ENCODE measurements around the gene SLC43A2. TPM values are rescaled to one million over a fixed set of nuclear protein-coding genes. Genes with fewer than 3 reads are reported as not detected.
A peak's percentile ranks its signal among the peaks of the same experiment; 100 is the strongest.

SLC43A2 gene
- total RNA-seq, 2 donors from 2014 or later, result 9.5 to 16.9 TPM

DNA sequence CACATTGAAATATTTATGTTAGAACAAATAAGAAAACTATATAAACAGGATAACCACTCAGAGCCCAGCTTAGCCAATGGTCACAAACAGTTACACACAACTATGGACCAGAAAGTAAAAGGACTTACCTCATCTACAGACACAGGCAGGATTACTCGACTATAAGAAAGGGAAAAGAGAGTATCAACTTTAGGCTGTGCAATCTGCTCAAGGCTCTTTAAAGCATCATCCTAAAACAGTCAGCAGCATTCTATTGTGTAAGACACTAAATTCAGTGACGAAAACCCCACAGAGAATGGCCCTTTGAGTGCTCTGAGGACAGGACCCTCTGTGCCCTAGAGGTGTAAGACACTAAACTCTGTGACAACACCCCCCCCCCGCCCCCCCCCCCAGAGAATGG is 70.2 kb downstream of the SLC43A2 start:
- no peak for DNase-seq (ENCODE audit: low spot score)
- intact Hi-C loops (cut with DNase I), result no loop called here

DNA sequence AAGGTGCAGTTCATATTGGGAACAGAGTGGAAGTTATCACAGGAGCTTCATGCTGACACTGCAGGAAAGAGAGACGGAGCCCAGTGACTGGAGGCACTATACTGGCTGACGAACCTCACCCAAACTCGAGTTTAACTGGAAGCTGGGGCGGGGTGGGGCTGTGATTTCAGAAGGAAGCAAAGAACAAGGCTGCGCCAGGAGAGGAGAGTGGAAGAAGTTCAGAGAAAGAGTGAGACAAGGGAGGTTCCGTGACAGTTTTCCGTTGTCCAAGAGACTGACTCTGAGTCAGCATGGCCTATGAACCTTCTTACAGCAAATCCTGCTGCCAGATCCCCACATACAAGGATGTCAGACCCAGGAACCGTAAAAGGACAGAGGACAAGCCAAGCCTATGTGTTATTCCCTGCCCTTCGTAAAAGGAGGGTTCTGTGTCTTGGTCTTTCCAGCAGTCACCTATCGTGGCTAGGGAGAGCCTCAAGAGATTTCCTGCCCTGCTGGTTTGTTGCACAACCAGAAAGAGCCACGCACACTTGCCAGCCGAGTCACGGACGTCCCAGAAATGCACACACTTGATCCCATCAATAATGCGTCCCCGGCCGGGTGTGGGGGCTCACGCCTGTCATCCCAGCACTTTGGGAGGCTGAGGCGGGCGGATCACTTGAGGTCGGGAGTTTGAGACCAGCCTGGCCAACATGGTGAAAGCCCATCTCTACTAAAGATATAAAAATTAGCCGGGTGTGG is 71.1 kb downstream of the SLC43A2 start:
- intact Hi-C loops (cut with DNase I), result no loop called here
- peak; percentile 92 for DNase-seq (ENCODE audit: low spot score)

DNA sequence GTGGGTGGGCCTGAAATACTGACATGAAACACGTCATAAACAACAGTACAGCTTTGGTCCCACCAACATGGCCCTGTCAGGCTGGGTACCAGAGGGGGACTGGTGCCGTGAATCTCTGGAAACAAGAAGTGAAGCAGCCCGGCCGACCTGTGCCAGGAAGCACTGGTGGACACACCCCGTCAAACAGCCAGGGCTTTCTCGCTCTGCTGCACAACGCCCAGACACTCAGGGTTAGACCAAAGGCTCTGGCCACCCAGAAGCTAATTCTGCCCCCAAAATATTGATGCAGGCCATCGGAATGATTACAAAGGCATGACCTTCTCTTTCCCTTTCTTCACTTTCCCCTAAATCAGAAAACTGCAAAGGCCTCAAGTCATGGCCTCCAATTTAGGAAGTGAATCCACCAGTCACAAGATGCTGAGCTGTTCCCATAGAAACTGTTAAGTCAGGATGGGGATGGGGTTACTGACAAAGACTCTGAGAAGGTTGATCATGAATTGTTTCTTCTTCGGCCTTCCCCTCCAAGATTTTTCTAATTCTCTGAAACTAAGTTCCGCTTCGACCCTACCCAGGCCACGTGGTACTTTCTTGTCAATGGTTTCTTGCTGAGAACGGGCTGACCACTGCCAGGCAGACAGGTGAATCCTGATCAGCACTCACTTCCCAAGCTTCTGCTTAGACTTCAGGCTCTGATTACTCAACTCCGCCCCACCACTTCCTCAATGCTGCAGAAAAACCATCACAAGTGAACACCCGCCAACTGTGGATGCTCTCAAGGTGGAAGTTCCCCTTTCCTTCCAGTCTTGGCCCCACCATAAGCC is 72.8 kb downstream of the SLC43A2 start:
- intact Hi-C loops (cut with DNase I), result no loop called here
- no peak for DNase-seq (ENCODE audit: low spot score)

DNA sequence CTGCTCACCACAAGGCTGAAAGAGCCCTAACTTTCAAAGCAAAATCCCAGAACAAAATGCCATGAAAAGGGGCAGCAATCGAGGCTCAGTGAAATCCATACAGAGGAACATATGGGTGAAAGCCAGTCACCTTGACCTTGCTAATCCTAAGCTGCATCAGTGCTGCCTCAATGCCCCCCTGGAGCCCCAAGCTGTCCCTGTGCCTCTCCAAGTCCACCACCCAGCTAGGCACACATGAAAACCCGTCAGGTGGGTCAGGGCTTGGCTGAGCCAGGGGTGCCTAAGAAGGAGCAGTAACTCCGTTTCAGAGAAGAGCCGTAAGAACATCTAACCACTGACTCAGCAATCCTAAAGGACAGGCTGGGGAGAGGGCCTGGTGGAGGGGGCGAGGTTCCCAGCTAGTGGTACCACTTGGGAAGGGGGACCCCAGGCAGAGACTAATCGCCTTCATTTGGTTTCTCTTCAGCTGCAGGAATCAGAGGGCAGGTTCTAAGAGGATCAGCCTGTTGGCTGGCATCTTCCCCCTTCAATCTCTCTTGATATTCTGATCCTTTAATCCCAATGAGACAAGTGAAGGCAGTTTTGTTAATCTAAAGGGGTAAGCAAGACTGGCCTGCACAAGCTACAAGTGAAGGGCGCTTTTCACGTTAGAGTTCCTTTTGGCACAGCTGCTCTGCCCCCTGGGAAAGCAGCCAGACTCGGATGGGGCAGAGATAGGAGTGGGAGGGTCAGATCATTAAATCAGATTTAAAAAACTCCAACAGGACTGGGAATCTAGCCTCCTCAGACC is 73.7 kb downstream of the SLC43A2 start:
- peak; percentile 59 for DNase-seq (ENCODE audit: low spot score)
- intact Hi-C loops (cut with DNase I), result no loop called here

DNA sequence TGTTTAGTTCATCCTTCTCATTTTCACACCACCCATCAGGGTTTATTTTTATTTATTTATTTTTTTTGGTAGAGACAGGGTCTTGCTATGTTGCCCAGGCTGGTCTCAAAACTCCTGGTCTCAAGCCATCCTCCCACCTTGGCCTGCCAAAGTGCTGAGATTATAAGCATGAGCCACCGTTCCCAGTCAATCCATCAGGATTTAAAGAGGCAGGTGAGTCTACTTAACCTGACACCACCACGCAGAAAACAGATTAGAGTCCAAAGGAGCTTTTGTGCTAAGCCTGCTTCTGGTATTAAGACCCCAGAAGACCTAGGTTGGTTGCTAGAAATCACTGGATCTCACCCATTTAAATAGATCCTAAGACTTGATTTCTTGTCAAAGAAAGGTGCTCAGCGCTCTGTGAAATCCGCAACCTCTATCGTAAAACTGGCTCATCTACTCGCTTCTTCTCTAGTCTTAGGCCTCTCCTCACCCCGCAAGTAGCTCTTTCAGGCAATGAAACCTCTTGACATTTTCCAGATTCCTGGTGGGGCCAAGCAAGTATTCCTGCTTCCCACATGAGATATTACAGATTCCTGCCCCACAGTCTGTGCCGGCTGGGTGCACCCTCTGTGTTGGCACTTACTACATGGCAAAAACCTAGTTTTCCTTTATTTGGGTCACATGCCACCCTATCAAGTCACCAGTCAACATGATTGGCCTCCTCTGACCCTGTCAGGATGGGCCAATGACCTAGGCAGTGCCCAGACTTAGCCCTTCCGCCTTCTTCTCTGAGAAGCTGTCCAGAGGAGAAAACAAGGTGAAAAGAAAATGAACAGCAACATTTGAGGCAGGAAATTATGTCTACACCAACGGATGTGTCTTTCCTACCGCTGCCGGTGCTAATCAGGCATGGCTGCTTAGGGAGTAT is 75.0 kb downstream of the SLC43A2 start:
- intact Hi-C loops (cut with DNase I), result no loop called here
- DNase-seq (ENCODE audit: low spot score), result peak; percentile 29

DNA sequence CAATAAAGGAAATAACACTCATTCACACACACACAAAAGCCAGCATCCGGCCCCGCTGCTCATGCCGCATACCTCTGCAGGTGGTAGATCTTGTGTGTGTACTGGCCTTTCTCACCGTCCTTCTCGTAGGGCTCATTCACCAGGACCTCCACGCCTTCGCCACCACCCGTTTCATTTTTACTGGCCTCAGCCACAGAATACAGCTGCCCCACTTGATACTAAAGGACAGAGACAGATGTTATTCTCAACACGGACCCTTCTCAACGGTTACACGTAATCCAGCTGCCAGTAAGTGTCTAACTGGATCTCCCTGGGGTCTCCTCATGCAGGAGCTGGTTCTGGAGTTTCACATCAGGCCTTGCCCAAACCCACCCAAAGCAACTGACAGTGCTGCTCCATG is 75.7 kb downstream of the SLC43A2 start:
- intact Hi-C loops (cut with DNase I), result no loop called here
- no peak for DNase-seq (ENCODE audit: low spot score)

DNA sequence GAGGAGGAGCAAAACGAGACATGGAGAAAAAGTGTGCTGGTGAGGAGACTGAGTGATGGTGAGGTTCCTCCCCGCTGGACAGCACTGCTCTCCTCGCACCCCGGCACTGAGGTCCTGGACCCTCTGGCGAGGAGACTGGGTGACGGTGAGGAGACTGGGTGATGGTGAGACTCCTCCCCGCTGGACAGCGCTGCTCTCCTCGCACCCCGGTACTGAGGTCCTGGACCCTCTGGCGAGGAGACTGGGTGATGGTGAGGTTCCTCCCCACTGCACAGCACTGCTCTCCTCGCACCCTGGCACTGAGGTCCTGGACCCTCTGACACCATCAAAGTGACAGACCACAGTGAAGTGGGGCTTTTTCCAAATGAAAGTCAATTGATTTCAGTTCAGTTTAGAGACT is 76.9 kb downstream of the SLC43A2 start:
- intact Hi-C loops (cut with DNase I), result no loop called here
- DNase-seq (ENCODE audit: low spot score), result no peak

DNA sequence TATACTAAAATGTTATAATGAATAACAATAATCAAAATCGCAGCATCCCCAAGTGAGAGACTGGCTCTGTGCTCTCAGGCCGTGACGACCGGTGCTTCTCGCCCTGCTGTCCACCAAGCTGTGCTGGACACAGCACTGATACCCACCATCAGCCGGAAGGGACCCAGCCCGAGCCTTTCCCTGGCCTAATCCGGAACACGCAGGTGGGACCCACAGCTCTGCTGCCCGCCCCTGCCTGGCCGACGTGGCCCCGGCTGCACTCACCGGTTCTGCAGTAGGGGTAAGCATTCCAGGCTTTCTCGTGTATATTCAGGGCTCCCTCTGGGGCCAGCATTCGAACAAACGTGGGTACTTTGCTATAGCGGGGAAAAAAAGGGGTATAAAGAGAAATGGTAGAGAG is 80.6 kb downstream of the SLC43A2 start:
- intact Hi-C loops (cut with DNase I), result no loop called here
- DNase-seq (ENCODE audit: low spot score), result peak; percentile 26

DNA sequence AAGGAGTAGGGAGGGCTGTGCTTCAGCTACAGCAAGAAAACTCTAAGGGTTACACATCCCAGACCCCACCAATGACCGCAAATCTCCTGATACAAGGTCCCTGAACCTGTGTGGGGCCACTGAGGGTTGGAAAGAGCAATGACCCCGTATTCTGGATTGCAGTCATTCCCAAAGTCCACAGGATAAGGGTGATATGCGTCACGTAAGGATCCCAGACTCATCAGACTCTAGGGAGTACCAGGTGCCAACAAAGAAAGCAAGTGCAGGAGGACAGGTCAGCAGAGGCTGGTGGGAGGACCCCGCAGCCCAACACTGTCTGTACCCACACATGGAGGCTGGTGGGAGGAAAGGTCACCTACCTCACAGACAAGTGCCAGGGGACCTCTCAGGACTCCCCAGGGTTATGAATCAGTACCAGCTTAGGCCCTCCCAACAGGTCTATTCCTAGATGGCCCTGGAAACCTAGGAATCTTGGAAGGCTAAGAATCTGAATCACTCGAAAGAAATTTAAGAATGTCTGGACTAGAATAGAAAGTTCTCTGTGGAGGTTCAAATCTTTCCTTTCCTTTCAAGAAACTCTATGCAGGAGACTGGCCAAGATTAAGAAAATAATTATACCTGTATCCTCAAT is 82.2 kb downstream of the SLC43A2 start:
- intact Hi-C loops (cut with DNase I), result no loop called here
- no peak for DNase-seq (ENCODE audit: low spot score)

DNA sequence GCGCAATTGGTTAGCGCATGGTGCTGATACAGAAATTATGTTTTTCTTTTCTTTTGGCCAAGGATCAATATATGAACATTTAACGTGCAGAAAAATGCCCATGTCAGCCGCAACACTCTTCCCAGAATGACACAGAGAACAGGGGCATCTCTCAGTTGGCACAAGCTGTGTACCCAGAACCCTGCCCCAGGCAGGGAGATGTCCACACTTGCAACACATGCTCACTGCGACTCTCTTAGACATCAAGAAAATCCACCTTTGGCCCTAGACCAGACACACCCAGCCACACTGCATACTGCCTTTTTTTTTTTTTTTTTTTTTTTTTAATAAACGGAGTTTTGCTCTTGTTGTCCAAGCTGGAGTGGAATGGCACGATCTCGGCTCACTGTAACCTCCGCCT is 83.0 kb downstream of the SLC43A2 start:
- intact Hi-C loops (cut with DNase I), result no loop called here
- DNase-seq (ENCODE audit: low spot score), result no peak

DNA sequence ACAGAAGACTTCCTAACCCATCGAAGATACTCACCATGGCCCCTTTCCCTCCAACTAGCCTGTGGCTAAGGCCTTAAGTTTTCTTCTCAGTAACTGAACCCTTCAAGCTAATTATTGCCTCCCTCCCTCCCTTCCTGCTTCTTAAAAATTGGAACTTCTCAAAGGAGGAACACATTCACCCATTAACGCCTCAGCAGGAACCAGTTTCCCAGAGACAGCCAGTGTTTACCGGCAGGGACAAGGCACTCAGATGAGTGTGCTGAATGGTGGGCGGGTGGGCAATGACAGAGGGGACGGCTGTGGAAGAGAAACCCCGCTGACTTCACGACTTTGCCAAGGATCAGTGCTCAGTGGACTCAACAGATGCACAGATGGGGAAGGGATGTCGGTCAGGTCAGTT is 86.3 kb downstream of the SLC43A2 start:
- peak; percentile 15 for DNase-seq (ENCODE audit: low spot score)
- intact Hi-C loops (cut with DNase I), result no loop called here

DNA sequence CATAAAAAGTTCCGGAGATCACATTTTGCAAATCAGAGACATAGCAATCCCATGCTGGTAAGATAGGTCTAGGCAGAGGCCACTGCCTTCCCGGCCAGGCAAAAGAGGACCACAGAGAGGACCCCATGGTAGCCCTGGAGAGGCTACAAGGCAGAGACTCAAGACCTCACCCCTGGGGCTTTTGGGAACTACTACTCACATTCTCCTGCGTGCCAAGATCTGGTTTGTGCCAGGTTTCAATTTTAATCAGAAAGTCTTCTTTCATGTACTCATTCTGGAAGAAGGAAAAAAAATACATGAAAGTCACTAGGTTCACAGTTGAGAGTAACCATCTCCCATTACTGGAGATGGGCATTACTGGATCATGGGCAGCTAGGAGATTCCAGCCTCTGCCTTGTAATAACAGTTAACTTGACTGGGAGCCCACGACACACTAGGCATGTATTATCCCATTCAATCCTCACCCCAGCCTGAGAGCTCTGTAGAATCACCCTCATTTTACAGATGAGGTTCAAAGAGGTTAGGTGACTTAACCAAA is 87.2 kb downstream of the SLC43A2 start:
- intact Hi-C loops (cut with DNase I), result no loop called here

DNA sequence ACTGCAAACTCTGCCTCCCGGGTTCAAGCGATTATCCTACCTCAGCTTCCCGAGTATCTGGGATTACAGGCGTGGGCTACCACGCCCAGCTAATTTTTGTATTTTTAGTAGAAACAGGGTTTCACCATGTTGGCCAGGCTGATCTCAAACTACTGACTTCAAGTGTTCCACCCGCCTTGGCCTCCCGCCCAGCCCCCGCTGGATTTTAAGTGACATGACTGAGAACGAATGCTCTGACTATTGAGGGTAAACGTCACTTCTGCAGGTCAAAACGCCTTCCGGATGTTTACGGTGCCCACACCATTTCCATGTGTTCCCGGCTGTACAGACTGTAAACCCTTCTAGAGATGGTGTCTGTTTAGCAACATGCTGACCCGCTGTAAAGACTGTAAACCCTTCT is 88.8 kb downstream of the SLC43A2 start:
- DNase-seq (ENCODE audit: low spot score), result peak; percentile 68
- intact Hi-C loops (cut with DNase I), result no loop called here

More for the DNA sequence above, 87.2 kb downstream of the SLC43A2 start:
- DNase-seq (ENCODE audit: low spot score), result peak; percentile 7

DNA sequence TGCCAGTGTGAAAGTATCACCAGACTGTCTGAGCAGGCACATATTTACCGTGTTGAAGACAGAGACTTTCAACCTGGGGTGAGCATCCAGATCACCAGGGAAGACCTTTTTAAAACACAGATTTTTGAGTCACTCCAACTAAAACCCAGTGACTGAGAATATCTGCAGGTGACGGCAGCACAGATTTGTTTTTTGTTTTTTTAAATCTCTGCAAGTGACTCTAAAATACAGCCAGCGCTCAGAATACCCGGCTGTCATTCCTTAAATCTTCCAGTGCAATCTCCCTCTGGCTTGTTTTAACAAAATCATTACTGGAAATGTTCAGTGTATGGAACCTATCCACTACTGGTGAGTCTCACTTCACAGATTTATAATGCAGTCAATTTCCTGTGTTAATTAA is 92.9 kb downstream of the SLC43A2 start:
- intact Hi-C loops (cut with DNase I), result no loop called here
- DNase-seq (ENCODE audit: low spot score), result no peak

DNA sequence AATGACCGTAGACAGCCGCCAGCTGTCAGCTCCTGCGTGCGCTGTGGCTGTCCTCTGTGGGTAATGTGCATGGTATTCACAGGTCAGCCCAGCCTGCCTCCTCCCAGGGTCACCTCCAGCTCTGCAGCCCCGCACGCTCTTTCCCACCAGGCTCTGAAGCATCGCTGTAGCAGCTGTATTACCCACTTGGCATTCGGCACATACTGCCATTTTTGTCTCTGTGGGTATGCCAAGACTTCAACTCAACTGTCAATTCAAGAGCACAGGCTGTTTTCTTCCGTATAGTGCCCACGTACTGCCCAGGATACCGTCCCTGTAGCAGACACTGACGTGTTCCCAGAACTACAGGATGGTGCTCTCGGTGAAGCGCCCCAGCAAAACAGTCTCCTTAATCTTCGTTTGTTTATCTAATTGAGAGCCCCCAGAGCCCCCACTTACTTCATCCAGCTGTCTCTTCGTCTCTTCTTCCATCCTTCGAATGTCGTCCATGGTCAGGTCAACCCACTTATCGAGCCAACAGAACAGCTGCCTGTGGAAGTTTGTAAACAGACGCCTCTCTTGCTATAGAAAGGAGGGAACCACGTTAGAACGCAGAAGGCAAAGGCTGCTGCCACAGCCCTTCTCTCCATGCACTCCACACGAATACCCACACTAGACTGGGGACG is 94.8 kb downstream of the SLC43A2 start:
- intact Hi-C loops (cut with DNase I), result no loop called here

DNA sequence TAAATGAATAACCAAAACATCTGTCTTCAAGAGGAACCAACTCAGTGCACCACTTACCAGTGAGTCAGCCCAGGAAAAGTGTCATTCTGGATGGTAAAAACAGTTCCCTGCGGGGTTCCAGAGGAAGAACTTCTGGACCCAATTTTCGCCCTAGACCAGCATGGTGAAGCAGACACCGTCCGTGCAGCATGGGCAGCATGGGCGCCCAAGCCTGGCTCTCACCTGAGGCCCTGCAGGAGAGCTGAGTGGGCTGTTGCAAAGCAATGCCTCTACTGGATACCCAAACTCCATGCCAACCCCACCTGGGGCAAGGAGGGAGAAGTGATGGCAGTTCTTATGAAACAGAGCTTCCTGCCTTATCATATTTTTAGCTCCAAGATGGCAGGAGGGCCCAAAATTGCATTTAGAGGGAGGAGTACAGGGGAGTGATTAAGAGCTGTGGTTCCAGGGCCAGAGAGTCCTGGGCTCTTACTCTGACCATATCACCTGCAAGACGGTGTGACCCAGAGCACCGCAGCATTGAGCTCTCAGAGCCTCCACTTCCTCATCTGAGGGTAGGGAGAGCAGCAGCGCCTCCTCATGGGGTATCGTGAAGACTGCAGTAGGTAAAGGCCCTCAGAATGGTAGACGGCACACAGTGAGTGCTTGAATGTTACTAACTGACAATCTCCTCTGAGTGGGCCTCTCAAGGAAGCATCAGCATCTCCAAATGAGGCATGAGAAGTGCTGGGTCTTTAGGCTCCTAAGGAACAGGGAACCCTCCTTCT is 95.6 kb downstream of the SLC43A2 start:
- intact Hi-C loops (cut with DNase I), result no loop called here
- no peak for DNase-seq (ENCODE audit: low spot score)

More for the DNA sequence above, 94.8 kb downstream of the SLC43A2 start:
- no peak for DNase-seq (ENCODE audit: low spot score)

DNA sequence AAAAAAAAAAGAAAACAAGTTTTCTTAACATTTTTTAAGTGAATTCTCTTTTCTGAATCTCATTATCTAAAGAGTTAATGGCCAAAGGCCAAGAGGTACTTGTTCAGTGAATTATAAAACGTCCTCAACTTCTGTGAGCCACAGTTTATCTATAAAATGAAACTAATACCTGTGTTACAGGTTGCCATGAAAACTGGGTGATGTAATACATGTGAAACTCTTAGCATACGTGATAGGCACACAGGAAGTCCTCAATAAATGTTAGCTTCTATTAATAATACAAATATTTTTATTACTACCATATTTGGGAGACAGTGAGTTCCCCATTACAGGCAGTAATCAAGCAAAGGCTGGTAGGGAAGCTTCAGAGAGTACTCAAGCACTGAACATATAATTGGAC is 98.8 kb downstream of the SLC43A2 start:
- intact Hi-C loops (cut with DNase I), result no loop called here
- DNase-seq (ENCODE audit: low spot score), result no peak
